DOHH2 (cell line): Measurements from ENCODE around the gene TIPIN.
A peak's percentile ranks its signal among the peaks of the same experiment; 100 is the strongest.

ENCODE experiments used
- H3F3A ChIP-seq: fragments of 200-600 bp; sonication (generic), shearing (Covaris generic); 2 replicates; pipeline ENCODE4 v1.6.0; 2016; ENCODE audit warnings: antibody characterized with exemption, mild to moderate bottlenecking; ENCODE audit not compliant: control insufficient read depth, insufficient read depth
- H3K27ac ChIP-seq: fragments of 200-600 bp; sonication (generic); 2 replicates; pipeline ENCODE4 v1.5.1; 2014; ENCODE audit warnings: low read depth, mild to moderate bottlenecking, low read length, moderate library complexity
- H3K27me3 ChIP-seq: fragments of 200-600 bp; sonication (generic); 2 replicates; pipeline ENCODE4 v1.6.1; 2014; ENCODE audit warnings: mild to moderate bottlenecking, low read length, mixed read lengths; ENCODE audit not compliant: control insufficient read depth
- H3K36me3 ChIP-seq: fragments of 200-600 bp; sonication (generic); 2 replicates; pipeline ENCODE4 v1.6.1; 2014; ENCODE audit warnings: mild to moderate bottlenecking, low read length, moderate library complexity, mixed read lengths; ENCODE audit not compliant: control insufficient read depth
- H3K4me1 ChIP-seq: fragments of 200-600 bp; sonication (generic); 2 replicates; pipeline ENCODE4 v1.6.1; 2014; ENCODE audit warnings: mild to moderate bottlenecking, low read length, mixed read lengths; ENCODE audit not compliant: control insufficient read depth
- H3K4me2 ChIP-seq: fragments of 200-600 bp; sonication (generic); 2 replicates; pipeline ENCODE4 v1.6.0; 2014; ENCODE audit warnings: mild to moderate bottlenecking, low read length, moderate library complexity
- H3K4me3 ChIP-seq: fragments of 200-600 bp; sonication (generic); 2 replicates; pipeline ENCODE4 v1.5.1; 2014; ENCODE audit warnings: mild to moderate bottlenecking, low read length, mixed read lengths
- H3K79me2 ChIP-seq: fragments of 200-600 bp; sonication (generic); 2 replicates; pipeline ENCODE4 v1.6.1; 2014; ENCODE audit warnings: mild to moderate bottlenecking, low read length, mixed read lengths; ENCODE audit not compliant: control insufficient read depth
- H3K9me2 ChIP-seq: fragments of 200-600 bp; sonication (generic); replicated peaks from 2 replicates; pipeline ENCODE4 v1.6.1; 2014; ENCODE audit warnings: mild to moderate bottlenecking, low read length, mixed read lengths; ENCODE audit not compliant: control insufficient read depth
- H3K9me3 ChIP-seq: fragments of 200-600 bp; sonication (generic); 2 replicates; pipeline ENCODE4 v1.6.1; 2014; ENCODE audit warnings: antibody characterized with exemption, low read length, mixed read lengths; ENCODE audit not compliant: control insufficient read depth, insufficient read depth
- H4K20me1 ChIP-seq: fragments of 200-600 bp; sonication (generic); 2 replicates; pipeline ENCODE4 v1.6.0; 2014; ENCODE audit warnings: low read depth, mild to moderate bottlenecking, antibody characterized with exemption, low read length, moderate library complexity; ENCODE audit not compliant: control insufficient read depth, insufficient read depth
- EZH2phosphoT487 ChIP-seq: fragments of 200-600 bp; sonication (generic); IDR thresholded peaks from 2 replicates; pipeline ENCODE4 v1.6.1; 2017; ENCODE audit warnings: borderline replicate concordance, mild to moderate bottlenecking, antibody characterized with exemption, low read length, moderate library complexity, mixed read lengths
- TF ChIP-seq, protein P1 (sequence below): fragments of 200-600 bp; sonication (generic); IDR thresholded peaks from one replicate; pipeline ENCODE4 v1.5.1; 2014; ENCODE audit warnings: antibody characterized with exemption, mild to moderate bottlenecking, low read depth, low read length; ENCODE audit not compliant: poor library complexity, severe bottlenecking

TIPIN gene

DNA sequence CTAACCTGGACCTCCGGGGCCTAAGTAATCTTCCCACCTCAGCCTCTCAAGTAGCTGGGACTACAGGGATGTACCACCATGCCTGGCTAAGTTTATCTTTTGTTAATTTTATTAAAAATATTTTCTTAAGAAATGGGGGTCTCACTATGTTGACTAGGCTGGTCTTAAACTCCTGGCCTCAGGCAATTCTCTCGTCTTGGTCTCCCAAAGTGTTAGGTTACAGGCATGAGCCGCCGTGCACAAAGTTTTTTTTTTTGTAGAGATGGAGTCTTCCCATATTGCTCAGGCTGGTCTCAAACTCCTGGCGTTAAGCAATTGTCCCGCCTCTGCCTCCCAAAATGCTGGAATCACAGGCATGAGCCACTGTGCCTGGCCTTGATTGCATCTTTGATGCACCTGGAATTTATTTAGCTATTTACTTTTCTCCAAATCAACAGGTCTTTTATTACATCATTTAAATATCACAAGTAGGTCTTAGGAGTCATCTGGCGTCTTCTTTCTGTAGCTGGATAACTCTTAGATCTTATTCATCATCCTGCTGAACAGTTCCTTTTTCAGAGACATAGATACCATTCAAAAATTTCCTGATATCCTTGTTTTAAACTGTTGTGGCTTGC is 22.4 kb upstream of the TIPIN start:
- Histone ChIP-seq H3K27ac (no peak overlapping the region), H3F3A (no peaks in the 10 kb centered on the region), H3K27me3 (no peaks in the 10 kb centered on the region), H3K9me2 (no peaks in the 10 kb centered on the region), H3K36me3 (no peaks in the 10 kb centered on the region), H3K9me3 (no peaks in the 10 kb centered on the region), H3K4me1 (no peaks in the 10 kb centered on the region), H3K4me2 (no peak overlapping the region), H4K20me1 (no peaks in the 10 kb centered on the region), H3K4me3 (no peak overlapping the region), H3K79me2 (no peaks in the 10 kb centered on the region)
- TF ChIP-seq, protein P1, sequence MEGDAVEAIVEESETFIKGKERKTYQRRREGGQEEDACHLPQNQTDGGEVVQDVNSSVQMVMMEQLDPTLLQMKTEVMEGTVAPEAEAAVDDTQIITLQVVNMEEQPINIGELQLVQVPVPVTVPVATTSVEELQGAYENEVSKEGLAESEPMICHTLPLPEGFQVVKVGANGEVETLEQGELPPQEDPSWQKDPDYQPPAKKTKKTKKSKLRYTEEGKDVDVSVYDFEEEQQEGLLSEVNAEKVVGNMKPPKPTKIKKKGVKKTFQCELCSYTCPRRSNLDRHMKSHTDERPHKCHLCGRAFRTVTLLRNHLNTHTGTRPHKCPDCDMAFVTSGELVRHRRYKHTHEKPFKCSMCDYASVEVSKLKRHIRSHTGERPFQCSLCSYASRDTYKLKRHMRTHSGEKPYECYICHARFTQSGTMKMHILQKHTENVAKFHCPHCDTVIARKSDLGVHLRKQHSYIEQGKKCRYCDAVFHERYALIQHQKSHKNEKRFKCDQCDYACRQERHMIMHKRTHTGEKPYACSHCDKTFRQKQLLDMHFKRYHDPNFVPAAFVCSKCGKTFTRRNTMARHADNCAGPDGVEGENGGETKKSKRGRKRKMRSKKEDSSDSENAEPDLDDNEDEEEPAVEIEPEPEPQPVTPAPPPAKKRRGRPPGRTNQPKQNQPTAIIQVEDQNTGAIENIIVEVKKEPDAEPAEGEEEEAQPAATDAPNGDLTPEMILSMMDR, result no peak
- TF ChIP-seq EZH2phosphoT487, result no peak

DNA sequence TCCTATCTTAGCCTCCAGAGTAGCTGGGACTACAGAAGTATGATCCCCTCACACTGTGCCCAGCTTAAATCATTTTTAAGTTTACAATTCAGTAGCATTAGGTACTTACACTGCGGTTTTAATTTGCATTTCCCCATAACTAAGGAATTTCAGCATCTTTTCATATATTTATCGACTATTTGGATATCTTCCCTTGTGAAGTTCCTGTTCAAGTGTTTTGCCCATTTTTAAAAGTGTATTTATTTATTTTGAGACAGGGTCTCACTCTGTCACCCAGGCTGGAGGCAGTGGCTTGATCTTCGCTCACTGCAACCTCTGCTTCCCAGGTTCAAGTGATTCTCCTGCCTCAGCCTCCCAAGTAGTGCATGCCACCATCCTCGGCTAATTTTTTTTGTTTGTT is 17.7 kb upstream of the TIPIN start:
- no peak for TF ChIP-seq EZH2phosphoT487
- TF ChIP-seq, protein P1, result no peak
- H3K79me2 ChIP-seq, result no peaks in the 10 kb centered on the region

DNA sequence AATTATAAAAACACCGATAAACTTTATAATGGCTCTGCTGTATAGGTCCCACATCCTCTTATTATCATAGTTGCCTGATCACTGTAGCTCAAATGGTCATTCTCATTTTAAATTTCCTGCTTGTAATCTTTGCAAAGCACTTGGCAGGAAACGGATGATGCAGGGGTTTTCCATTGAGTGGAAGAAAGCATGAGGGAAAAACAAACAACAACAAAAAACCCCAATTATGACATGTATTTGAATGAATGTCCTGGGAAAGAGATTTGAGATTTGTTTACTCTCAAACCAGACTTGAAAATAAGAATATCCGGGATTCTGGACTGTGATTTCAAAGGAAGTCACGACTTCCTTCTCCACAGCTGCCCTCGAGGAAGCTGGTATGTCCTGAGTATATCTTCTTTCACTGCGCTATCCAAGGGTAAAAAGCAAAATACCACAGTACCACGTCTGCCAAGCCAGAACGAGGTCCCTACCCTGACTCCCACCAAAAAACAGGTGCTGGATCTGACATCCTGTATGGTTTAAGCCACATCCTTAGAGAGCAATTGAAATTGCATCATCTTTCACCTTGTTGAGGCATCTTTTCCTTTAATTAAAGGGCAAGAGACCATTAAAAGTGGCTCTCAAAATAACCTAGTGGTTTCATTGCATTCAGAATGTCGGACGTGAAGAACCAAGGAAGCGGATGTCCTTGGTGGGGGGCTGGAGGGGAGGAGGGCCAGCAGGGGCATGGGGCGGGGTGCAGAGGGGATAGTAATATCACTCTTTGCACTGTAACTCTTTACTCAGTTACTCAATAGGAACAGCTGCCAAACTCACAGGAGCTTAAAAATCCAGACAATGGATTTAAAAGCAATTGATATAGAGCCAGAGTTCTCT is 13.5 kb upstream of the TIPIN start:
- peaks cover 10% of the 10 kb centered on the region for H3F3A ChIP-seq
- H3K27me3 ChIP-seq, result no peaks in the 10 kb centered on the region
- no peaks in the 10 kb centered on the region for H3K36me3 ChIP-seq
- H3K4me3 ChIP-seq, result peak overlapping the region; percentile 72
- no peaks in the 10 kb centered on the region for H4K20me1 ChIP-seq
- no peak for TF ChIP-seq EZH2phosphoT487
- TF ChIP-seq, protein P1, result no peak
- peak overlapping the region; percentile 53 for H3K27ac ChIP-seq
- H3K9me3 ChIP-seq, result no peaks in the 10 kb centered on the region
- H3K9me2 ChIP-seq, result no peaks in the 10 kb centered on the region
- H3K4me1 ChIP-seq, result peaks cover 23% of the 10 kb centered on the region
- no peaks in the 10 kb centered on the region for H3K79me2 ChIP-seq
- peak overlapping the region; percentile 92 for H3K4me2 ChIP-seq

More for the DNA sequence above, 17.7 kb upstream of the TIPIN start:
- Histone ChIP-seq H3K27ac (no peak overlapping the region), H3K4me3 (no peak overlapping the region), H3F3A (peaks cover 2% of the 10 kb centered on the region; the same call in 1 of the 2 replicates), H3K4me1 (peaks cover 17% of the 10 kb centered on the region), H3K4me2 (no peak overlapping the region), H4K20me1 (no peaks in the 10 kb centered on the region), H3K9me3 (no peaks in the 10 kb centered on the region), H3K9me2 (no peaks in the 10 kb centered on the region), H3K27me3 (no peaks in the 10 kb centered on the region), H3K36me3 (no peaks in the 10 kb centered on the region)
